B cell (primary cell): Measurements from ENCODE around the gene BDP1.

Experiments
- EZH2 ChIP-seq: IDR thresholded peaks from 2 replicates; pipeline ENCODE4 v1.6.1; 2012; ENCODE audit warnings: borderline replicate concordance, low read depth, mild to moderate bottlenecking, moderate library complexity, low read length; ENCODE audit not compliant: insufficient read depth, poor library complexity, severe bottlenecking
- TF ChIP-seq, protein P1 (sequence below): fragments of 200-600 bp; IDR thresholded peaks from one replicate; pipeline ENCODE4 v1.8.0; 2022; ENCODE audit warnings: antibody characterized with exemption, mild to moderate bottlenecking

- TF ChIP-seq, protein P1, sequence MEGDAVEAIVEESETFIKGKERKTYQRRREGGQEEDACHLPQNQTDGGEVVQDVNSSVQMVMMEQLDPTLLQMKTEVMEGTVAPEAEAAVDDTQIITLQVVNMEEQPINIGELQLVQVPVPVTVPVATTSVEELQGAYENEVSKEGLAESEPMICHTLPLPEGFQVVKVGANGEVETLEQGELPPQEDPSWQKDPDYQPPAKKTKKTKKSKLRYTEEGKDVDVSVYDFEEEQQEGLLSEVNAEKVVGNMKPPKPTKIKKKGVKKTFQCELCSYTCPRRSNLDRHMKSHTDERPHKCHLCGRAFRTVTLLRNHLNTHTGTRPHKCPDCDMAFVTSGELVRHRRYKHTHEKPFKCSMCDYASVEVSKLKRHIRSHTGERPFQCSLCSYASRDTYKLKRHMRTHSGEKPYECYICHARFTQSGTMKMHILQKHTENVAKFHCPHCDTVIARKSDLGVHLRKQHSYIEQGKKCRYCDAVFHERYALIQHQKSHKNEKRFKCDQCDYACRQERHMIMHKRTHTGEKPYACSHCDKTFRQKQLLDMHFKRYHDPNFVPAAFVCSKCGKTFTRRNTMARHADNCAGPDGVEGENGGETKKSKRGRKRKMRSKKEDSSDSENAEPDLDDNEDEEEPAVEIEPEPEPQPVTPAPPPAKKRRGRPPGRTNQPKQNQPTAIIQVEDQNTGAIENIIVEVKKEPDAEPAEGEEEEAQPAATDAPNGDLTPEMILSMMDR = peak; percentile 68
- TF ChIP-seq EZH2 = no peak
Measured at GRCh38 chr5:71455427-71456361, at the start of gene BDP1.
